Fibroblast of lung (primary cell): ENCODE measurements around the gene DCAF17.

Experiments
- CTCF ChIP-seq, 2 donors: IDR thresholded peaks in 1 of 2; conservative IDR thresholded peaks in 1 of 2; 1 replicate in 1 of 2; 2 replicates in 1 of 2; pipeline ENCODE4 v1.5.1; 2011 to 2012; ENCODE audit warnings: low read length in 2 of 2, control low read depth in 1 of 2, inconsistent platforms in 1 of 2, low read depth in 1 of 2, mild to moderate bottlenecking in 1 of 2
- EZH2 ChIP-seq: IDR thresholded peaks from 2 replicates; pipeline ENCODE4 v1.5.1; 2012; ENCODE audit warnings: low read length, control low read depth, mild to moderate bottlenecking; ENCODE audit errors: missing control alignments

- no peak for TF ChIP-seq CTCF (conservative IDR thresholded peaks at IDR 0.05 in 1 of 2, IDR thresholded peaks at IDR 0.05 in 1 of 2; ENCODE audit: low read depth in 1 of 2, low read length in 2 of 2)
- no peak for TF ChIP-seq EZH2
Measured at GRCh38 chr2:171531291-171531690, 97.3 kb downstream of the DCAF17 start.
